Thyroid gland (tissue), 4 donors: ENCODE data around the gene ZFP36L1. TPM values are rescaled to one million over a fixed set of nuclear protein-coding genes. Genes with fewer than 3 reads are reported as not detected.

Experiments used
- DNase-seq, 2 donors: peaks; one replicate each; pipeline ENCODE4 v3.0.0-alpha.2; 2019
- H3K27ac ChIP-seq, 3 donors: fragments of 200-600 bp; sonication (generic); 1 replicate in 2 of 3; 2 replicates in 1 of 3; pipeline ENCODE4 v1.5.1; 2016 to 2019; ENCODE audit warnings: mild to moderate bottlenecking in 1 of 3, moderate library complexity in 1 of 3
- H3K27me3 ChIP-seq: fragments of 200-600 bp; sonication (generic); one replicate; pipeline ENCODE4 v1.5.1; 2019
- H3K36me3 ChIP-seq, 2 donors: fragments of 200-600 bp; sonication (generic); one replicate each; pipeline ENCODE4 v1.5.1; 2016 to 2019
- H3K4me1 ChIP-seq, 2 donors: fragments of 200-600 bp; sonication (generic); one replicate each; pipeline ENCODE4 v1.5.1; 2017 to 2019
- H3K4me3 ChIP-seq, 3 donors: fragments of 200-600 bp; sonication (generic); replicated peaks in 1 of 3; 1 replicate in 2 of 3; 2 replicates in 1 of 3; pipeline ENCODE4 v1.5.1; 2016; ENCODE audit warnings: mild to moderate bottlenecking in 1 of 3
- H3K9me3 ChIP-seq: fragments of 200-600 bp; sonication (generic); one replicate; pipeline ENCODE4 v1.5.1; 2017
- POLR2A ChIP-seq, 2 donors: fragments of 450-650 bp; IDR thresholded peaks; one replicate each; pipeline ENCODE4 v1.6.1; 2017; ENCODE audit warnings: antibody characterized with exemption in 2 of 2, mild to moderate bottlenecking in 2 of 2, moderate library complexity in 1 of 2
- WGBS, 2 donors: methylation state at CpG; one replicate each; pipeline ENCODE4 v1.1.5; 2017; 5-methylcytosine and 5-hydroxymethylcytosine counted together
- intact Hi-C: fragments of 100-400 bp; cut with DNase I; formaldehyde crosslinking; loops from one replicate; pipeline ENCODE4 v1.15.1; 2023
- total RNA-seq, 4 donors: library from RNA; depleted of rRNA; stranded (reverse); fragments of >200 nt; gene quantifications; one replicate each; pipeline ENCODE4 v1.2.3, GENCODE V29; 2016
- TF ChIP-seq, protein P1 (sequence below), 6 experiments: fragments of 200-600 bp in 3 of 6; fragments of 450-650 bp in 3 of 6; sonication (generic) in 3 of 6; IDR thresholded peaks; one replicate each; pipeline ENCODE4 v1.5.1; 2016 to 2019; ENCODE audit warnings: antibody characterized with exemption in 6 of 6, mild to moderate bottlenecking in 2 of 6, inconsistent platforms in 1 of 6, moderate library complexity in 1 of 6

Gene ZFP36L1
- total RNA-seq, 4 donors from 2014 or later, result 96.9 to 274 (median 127) TPM

DNA sequence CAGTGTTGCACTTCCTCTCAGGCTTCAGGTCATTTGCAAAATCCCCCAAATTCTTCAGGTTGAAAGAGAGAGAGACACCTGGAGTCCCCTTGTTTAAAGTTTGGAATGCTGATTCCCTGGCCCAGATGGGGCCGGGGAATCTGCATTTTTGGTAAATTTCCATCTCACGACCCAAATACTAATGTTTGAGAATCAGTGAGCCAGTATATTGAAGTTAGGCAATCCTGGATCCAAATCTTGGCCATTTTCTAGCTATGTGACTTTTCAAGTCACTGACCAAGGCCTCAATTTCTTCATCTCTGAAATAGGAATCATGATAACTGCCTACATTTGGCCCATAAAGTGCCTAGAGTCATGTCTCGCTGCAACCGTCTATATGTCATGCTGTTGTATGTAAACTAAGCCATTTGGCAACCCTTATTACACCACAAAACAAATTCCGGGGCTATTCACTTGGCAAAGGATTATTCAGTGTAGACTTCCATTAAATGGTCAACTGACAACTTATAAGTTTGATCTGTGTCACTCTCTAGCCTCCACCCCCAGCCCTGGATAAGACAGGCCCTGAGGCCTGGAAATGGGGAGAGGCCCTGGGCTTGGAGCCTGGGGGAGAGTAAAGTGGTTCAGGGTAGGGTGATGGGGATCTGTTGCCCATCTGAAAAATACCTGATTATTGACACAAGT lies 3.7 kb upstream of the ZFP36L1 start:
- no peak for DNase-seq
- H3K4me3 ChIP-seq, result peak overlapping the region in 2 of 3 donors; percentile 68 to 69
- H3K27me3 ChIP-seq, result no peaks in the 10 kb centered on the region
- H3K9me3 ChIP-seq, result no peaks in the 10 kb centered on the region
- H3K27ac ChIP-seq, result peak overlapping the region; percentile 99 to 100 (median 100)
- no peak for TF ChIP-seq POLR2A (IDR thresholded peaks at IDR 0.05)
- TF ChIP-seq, protein P1, sequence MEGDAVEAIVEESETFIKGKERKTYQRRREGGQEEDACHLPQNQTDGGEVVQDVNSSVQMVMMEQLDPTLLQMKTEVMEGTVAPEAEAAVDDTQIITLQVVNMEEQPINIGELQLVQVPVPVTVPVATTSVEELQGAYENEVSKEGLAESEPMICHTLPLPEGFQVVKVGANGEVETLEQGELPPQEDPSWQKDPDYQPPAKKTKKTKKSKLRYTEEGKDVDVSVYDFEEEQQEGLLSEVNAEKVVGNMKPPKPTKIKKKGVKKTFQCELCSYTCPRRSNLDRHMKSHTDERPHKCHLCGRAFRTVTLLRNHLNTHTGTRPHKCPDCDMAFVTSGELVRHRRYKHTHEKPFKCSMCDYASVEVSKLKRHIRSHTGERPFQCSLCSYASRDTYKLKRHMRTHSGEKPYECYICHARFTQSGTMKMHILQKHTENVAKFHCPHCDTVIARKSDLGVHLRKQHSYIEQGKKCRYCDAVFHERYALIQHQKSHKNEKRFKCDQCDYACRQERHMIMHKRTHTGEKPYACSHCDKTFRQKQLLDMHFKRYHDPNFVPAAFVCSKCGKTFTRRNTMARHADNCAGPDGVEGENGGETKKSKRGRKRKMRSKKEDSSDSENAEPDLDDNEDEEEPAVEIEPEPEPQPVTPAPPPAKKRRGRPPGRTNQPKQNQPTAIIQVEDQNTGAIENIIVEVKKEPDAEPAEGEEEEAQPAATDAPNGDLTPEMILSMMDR (IDR thresholded peaks at IDR 0.05), result no peak
- H3K36me3 ChIP-seq, result peaks cover 0 to 9% of the 10 kb centered on the region in 2 donors
- 62 to 65% methylated on average over 5 of the region's 5 CpGs for WGBS, 2 donors
- peaks cover 8 to 9% of the 10 kb centered on the region in 2 donors for H3K4me1 ChIP-seq
- intact Hi-C loops, result no loop called here

DNA sequence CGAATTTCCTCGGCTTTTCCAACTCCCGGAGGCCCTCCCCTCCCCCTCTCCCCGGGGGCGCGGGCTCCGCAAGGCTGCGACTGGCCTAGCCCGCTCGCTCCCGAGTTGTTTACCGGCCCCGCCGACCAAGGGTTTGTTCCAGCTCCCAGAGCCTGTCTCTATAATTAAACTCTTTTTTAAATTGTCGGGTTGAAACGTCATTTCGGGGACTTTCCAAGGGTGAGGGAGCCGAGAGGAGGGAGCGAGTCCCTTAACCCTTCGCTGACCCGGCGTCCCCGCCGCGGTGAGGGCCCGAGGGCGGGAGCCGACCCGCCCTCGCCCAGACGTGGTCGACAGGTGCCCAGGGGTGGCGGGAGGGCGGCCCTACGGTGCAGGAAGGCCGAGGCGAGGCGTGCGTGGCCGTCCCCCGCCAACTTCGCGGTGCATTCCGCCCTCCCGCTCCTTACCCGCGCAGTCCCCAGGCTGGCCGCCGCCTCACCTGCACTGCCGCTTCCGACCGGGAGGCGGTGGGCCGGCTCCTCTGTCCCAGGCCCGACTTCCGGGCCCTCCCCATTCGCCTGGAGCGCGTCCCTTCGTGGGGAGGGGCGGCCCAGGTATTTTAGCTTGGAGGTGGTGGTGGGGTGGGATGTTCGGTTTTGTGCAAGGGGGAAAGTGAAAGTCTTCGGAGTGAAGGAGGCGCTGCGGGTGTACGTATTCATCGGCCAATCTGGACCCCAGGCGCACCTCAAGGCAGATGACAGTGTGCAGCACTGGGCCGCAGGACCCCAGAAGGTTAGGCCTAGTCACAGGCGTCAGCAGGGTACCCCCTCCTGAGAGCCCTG lies 2.9 kb upstream of the ZFP36L1 start:
- DNase-seq, result peak; percentile 85 to 87
- TF ChIP-seq, protein P1 (IDR thresholded peaks at IDR 0.05), result peak; percentile 65 to 97 (median 82)
- peak; percentile 64 to 97 for TF ChIP-seq POLR2A (IDR thresholded peaks at IDR 0.05)
- peaks cover 8 to 9% of the 10 kb centered on the region in 2 donors for H3K4me1 ChIP-seq
- H3K9me3 ChIP-seq, result no peaks in the 10 kb centered on the region
- H3K36me3 ChIP-seq, result peaks cover 0 to 16% of the 10 kb centered on the region in 2 donors
- no peaks in the 10 kb centered on the region for H3K27me3 ChIP-seq
- WGBS, 2 donors, result 0% methylated on average over 24 to 41 of the region's 70 CpGs
- intact Hi-C loops, result no loop called here
- peak overlapping the region; percentile 99 to 100 (median 100) for H3K27ac ChIP-seq
- H3K4me3 ChIP-seq, result peak overlapping the region; percentile 68 to 74 (median 69)

DNA sequence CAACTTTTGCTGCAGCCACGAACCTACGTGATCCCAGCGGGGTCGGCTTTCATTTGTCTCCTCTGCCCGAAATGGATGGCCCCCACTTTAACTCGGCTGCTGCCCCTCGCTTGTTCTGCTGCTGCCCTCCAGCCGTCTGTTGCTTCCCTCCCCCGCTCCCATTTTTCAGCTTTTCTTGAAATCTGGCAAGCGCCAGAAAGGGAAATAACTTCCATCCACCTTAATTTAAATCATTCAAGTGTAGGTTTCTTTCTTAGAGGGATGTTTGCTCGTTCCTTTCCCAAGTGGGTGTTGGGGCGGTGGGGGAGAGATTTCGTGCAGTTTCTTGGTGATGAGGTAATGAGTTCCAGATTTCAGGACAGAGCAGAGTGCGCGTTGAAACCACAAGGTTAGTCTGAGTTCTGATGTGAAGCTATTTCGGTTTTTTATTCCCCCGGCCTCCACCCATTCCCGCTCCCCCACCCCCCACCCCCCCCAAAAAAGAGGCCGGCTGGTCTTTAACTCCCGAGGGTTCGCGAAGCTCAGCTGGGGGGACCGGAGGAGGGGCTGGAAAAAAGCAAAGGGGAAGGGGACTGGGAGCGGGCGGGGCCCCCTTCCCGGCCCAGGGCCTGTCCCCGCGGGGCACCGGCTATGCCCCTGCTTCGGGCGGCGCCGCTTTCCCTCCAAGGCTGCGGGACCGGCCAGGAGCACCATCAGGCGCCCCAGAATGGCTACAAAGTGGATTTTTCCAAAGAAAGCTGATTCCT lies 2.2 kb upstream of the ZFP36L1 start:
- no peaks in the 10 kb centered on the region for H3K27me3 ChIP-seq
- DNase-seq, result peak; percentile 57 to 61
- peaks cover 9 to 12% of the 10 kb centered on the region in 2 donors for H3K4me1 ChIP-seq
- no peaks in the 10 kb centered on the region for H3K9me3 ChIP-seq
- no peak for TF ChIP-seq POLR2A (IDR thresholded peaks at IDR 0.05)
- TF ChIP-seq, protein P1 (IDR thresholded peaks at IDR 0.05), result no peak
- H3K36me3 ChIP-seq, result peaks cover 4 to 24% of the 10 kb centered on the region in 2 donors
- intact Hi-C loops, result loop anchor here (5.0 kb wide), 1 partner anchor 548 kb away; no protein-coding TSS in a partner anchor
- H3K27ac ChIP-seq, result peak overlapping the region; percentile 99 to 100 (median 100)
- 1% methylated on average over 19 to 29 of the region's 36 CpGs for WGBS, 2 donors
- H3K4me3 ChIP-seq, result peak overlapping the region; percentile 68 to 74 (median 69)

DNA sequence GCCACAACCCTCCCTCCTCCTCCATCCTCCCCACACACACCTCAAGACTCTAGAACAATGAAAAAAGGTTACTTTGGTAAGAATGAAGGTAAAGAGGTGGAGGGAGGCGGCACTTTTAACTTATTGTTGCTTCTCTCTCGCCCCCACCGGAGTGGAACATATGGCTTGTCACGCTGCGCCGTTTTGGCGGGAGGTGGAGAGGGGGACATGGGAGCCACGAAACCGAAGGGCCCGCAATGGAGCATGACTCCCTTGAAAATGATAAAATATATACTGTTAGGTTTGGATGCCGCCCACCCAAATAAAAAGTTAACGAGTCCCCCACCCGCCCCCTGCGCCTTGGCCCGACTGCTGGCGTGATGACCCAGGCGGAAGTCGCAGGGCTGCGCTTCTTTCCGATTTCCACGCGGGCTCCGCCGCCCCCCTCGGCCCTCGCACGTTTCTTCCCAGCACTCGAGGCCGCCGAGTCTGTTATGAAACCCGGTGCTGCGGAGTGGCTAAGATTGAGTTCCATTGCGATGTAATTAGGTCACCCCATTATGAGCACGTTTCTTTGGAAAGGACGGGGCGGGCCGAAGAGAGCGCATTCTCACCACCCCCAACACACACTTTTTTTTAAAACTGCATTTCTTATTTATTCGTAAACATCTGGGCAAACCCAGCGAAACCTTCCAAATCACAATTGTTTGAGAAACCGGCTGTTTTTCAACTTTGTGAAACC lies 1.4 kb upstream of the ZFP36L1 start:
- Histone ChIP-seq H3K9me3 (no peaks in the 10 kb centered on the region), H3K27ac (peak overlapping the region; percentile 99 to 100 (median 100)), H3K36me3 (peaks cover 12 to 31% of the 10 kb centered on the region in 2 donors), H3K27me3 (no peaks in the 10 kb centered on the region), H3K4me3 (peak overlapping the region; percentile 56 to 74 (median 69)), H3K4me1 (peaks cover 9 to 17% of the 10 kb centered on the region in 2 donors)
- TF ChIP-seq, protein P1 (IDR thresholded peaks at IDR 0.05), result no peak
- peak; percentile 63 to 89 for TF ChIP-seq POLR2A (IDR thresholded peaks at IDR 0.05)
- intact Hi-C loops, result loop anchor here (5.0 kb wide), 1 partner anchor 547 kb away; no protein-coding TSS in a partner anchor
- WGBS, 2 donors, result 1% methylated on average over 41 of the region's 41 CpGs
- peak; percentile 90 to 91 for DNase-seq
